HCT116 (cell line): ENCODE data around the gene ARHGAP9. TPM values are rescaled to one million over a fixed set of nuclear protein-coding genes. Genes with fewer than 3 reads are reported as not detected.
"Not testable (repeated sequence)": the region's sequence is repeated elsewhere in the genome, so short reads cannot be mapped to it uniquely, and the experiment has no call there.

Experiments
- ATAC-seq: fragments of 200-7000 bp; cut with Tn5 transposase; 2 replicates; pipeline ENCODE4 v1.9.1; 2020; ENCODE audit warnings: mild to moderate bottlenecking, moderate library complexity
- BruUV-seq: library from RNA; stranded (reverse); fragments of 400-500 nt; replicated peaks from 2 replicates; lab custom pipeline; 2021; lab: Mats Ljungman, UMichigan
- CTCF ChIA-PET: fragments of 300-600 bp; sonication (Branson Sonifier 250); formaldehyde crosslinking; loops from one replicate; lab custom pipeline; 2021; ENCODE audit warnings: antibody characterized with exemption; lab: Charles Lee
- POLR2A ChIA-PET: fragments of 300-600, 350-600 bp; sonication (Branson Sonifier 250); formaldehyde crosslinking; loops from one replicate; lab custom pipeline; 2021; ENCODE audit warnings: antibody characterized with exemption; lab: Charles Lee
- RAD21 ChIA-PET, 2 experiments: fragments of 300-600 bp; sonication (Branson Sonifier 250); formaldehyde crosslinking; loops; one replicate each; lab custom pipeline; 2023; ENCODE audit warnings: low total read pairs in 2 of 2; ENCODE audit not compliant: uncharacterized antibody in 2 of 2, unreplicated experiment in 2 of 2, low non-redundant PET in 1 of 2; lab: Charles Lee
- DNase-seq: peaks from one replicate; pipeline ENCODE4 v3.0.0-alpha.2; 2010; ENCODE audit warnings: low read depth, low spot score
- H2AFZ ChIP-seq: fragments of 200-600 bp; shearing (Covaris generic), sonication (generic); 2 replicates; pipeline ENCODE4 v1.6.1; 2017; ENCODE audit warnings: low read depth, mixed run types, mixed read lengths, antibody characterized with exemption, low read length; ENCODE audit not compliant: poor library complexity, severe bottlenecking
- H3K27ac ChIP-seq: 2 replicates; pipeline ENCODE4 v1.5.1; 2012; ENCODE audit warnings: low read depth, low read length
- H3K27me3 ChIP-seq: fragments of 200-600 bp; sonication (generic); 2 replicates; pipeline ENCODE4 v1.6.1; 2016; ENCODE audit warnings: mixed run types, low read length, mixed read lengths; ENCODE audit not compliant: insufficient read depth
- H3K36me3 ChIP-seq, 2 experiments: fragments of 200-500 bp in 1 of 2; fragments of 200-600 bp in 1 of 2; sonication (Bioruptor generic) in 1 of 2; sonication (generic) in 1 of 2; 2 replicates each; pipeline versions ENCODE4 v1.5.1 to v1.6.1; 2014 to 2016; ENCODE audit warnings: low read length in 2 of 2, inconsistent platforms in 1 of 2, mixed read lengths in 1 of 2, mixed run types in 1 of 2; ENCODE audit not compliant: insufficient read depth in 2 of 2, control insufficient read depth in 1 of 2
- H3K4me1 ChIP-seq, 2 experiments: fragments of 200-600 bp in 1 of 2; sonication (generic) in 1 of 2; 2 replicates each; pipeline versions ENCODE4 v1.5.1 to v1.6.1; 2012 to 2017; ENCODE audit warnings: low read length in 2 of 2, inconsistent platforms in 1 of 2, mild to moderate bottlenecking in 1 of 2, mixed read lengths in 1 of 2, mixed run types in 1 of 2, moderate library complexity in 1 of 2; ENCODE audit not compliant: insufficient read depth in 2 of 2, control insufficient read depth in 1 of 2
- H3K4me2 ChIP-seq: fragments of 200-600 bp; sonication (generic); 2 replicates; pipeline ENCODE4 v1.6.1; 2017; ENCODE audit warnings: mixed run types, low read length, mixed read lengths
- H3K4me3 ChIP-seq, 2 experiments: fragments of 200-600 bp in 1 of 2; sonication (generic) in 1 of 2; replicated peaks in 1 of 2; 2 replicates each; pipeline ENCODE4 v1.5.1; 2011 to 2016; ENCODE audit warnings: low read length in 2 of 2, control low read depth in 1 of 2, low read depth in 1 of 2, mild to moderate bottlenecking in 1 of 2, mixed read lengths in 1 of 2, mixed run types in 1 of 2
- H3K79me2 ChIP-seq: fragments of 200-600 bp; sonication (generic); 2 replicates; pipeline ENCODE4 v1.6.1; 2017; ENCODE audit warnings: mild to moderate bottlenecking, mixed run types, low read length, moderate library complexity, mixed read lengths; ENCODE audit not compliant: insufficient read depth
- H3K9ac ChIP-seq: fragments of 200-600 bp; sonication (generic); 2 replicates; pipeline ENCODE4 v1.6.1; 2016; ENCODE audit warnings: low read length, mixed read lengths
- H3K9me2 ChIP-seq: fragments of 200-600 bp; sonication (generic), shearing (Covaris generic); 2 replicates; pipeline ENCODE4 v1.6.1; 2017; ENCODE audit warnings: mixed run types, mild to moderate bottlenecking, moderate library complexity; ENCODE audit not compliant: insufficient read depth
- H3K9me3 ChIP-seq, 2 experiments: fragments of 200-500 bp in 1 of 2; fragments of 200-600 bp in 1 of 2; sonication (Bioruptor generic) in 1 of 2; sonication (generic) in 1 of 2; 2 replicates each; pipeline ENCODE4 v1.6.1; 2014 to 2017; ENCODE audit warnings: low read length in 2 of 2, mixed read lengths in 2 of 2, inconsistent platforms in 1 of 2, low read depth in 1 of 2, mild to moderate bottlenecking in 1 of 2, mixed run types in 1 of 2, moderate library complexity in 1 of 2; ENCODE audit not compliant: control insufficient read depth in 1 of 2, insufficient read depth in 1 of 2
- H4K20me1 ChIP-seq: fragments of 200-600 bp; sonication (generic), shearing (Covaris generic); 2 replicates; pipeline ENCODE4 v1.6.1; 2017; ENCODE audit warnings: mixed run types, mild to moderate bottlenecking, moderate library complexity; ENCODE audit not compliant: insufficient read depth
- EGR1 ChIP-seq: IDR thresholded peaks from 2 replicates; pipeline ENCODE4 v1.6.1; 2012; ENCODE audit warnings: low read depth
- SIN3A ChIP-seq: IDR thresholded peaks from 2 replicates; pipeline ENCODE4 v1.6.1; 2012; ENCODE audit warnings: low read depth
- SP1 ChIP-seq: IDR thresholded peaks from 2 replicates; pipeline ENCODE4 v1.6.1; 2012; ENCODE audit warnings: low read depth
- SRF ChIP-seq: IDR thresholded peaks from 2 replicates; pipeline ENCODE4 v1.6.1; 2012; ENCODE audit warnings: low read depth
- intact Hi-C: fragments of 100-400 bp; cut with micrococcal nuclease; formaldehyde crosslinking; loops from 2 replicates; pipeline ENCODE4 v1.10.0; 2022
- total RNA-seq: library from RNA; stranded (reverse); gene quantifications from one replicate; pipeline ENCODE4 v1.2.1, GENCODE V29; 2021; ENCODE audit not compliant: unreplicated experiment
- TF ChIP-seq, protein P1 (sequence below): IDR thresholded peaks from 2 replicates; pipeline ENCODE4 v1.6.1; 2012

Gene ARHGAP9
- total RNA-seq, 1 experiment from 2014 or later: 0.84 TPM

DNA sequence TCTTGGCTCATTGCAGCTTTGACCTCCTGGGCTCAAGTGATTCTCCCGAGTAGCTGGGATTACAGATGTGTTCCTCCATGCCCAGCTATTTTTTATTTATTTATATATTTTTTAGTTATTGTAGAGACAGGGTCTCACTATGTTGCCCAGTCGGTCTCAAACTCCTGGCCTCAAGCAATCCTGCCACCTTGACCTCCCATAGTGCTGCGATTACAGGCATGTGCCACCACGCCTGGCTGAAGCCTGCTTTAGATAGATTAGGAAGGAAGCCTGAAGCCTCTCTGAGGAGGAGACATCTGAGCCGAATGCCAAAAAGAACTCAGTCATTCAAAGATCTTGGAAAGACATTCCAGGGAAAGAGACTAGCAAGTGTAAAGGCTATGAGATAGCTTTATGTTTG lies 34.9 kb downstream of the ARHGAP9 start (continued):
- TF ChIP-seq SP1 (no peak), EGR1 (no peak), SIN3A (no peak)
- TF ChIP-seq, protein P1, sequence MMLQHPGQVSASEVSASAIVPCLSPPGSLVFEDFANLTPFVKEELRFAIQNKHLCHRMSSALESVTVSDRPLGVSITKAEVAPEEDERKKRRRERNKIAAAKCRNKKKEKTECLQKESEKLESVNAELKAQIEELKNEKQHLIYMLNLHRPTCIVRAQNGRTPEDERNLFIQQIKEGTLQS: no peak
- TF ChIP-seq, all 23 proteins: peak for 0

DNA sequence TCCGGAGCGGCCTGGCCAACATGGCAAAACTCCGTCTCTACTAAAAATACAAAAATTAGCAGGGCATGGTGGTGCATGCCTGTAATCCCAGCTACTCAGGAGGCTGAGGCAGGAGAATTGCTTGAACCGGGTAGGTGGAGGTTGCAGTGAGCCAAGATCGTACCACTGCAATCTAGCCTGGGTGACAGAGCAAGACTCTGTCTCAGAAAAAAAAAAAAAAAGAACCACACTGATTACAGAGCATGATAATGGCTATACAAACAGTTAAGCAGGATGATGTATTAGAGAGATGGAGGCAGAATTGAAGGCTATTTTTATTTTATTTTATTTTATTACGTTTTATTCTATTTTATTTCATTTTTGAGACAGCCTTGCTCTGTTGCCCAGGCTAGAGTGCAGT lies 35.3 kb downstream of the ARHGAP9 start:
- intact Hi-C loops, H3K27ac ChIP-seq, H3K9me3 ChIP-seq, H3K9ac ChIP-seq, POLR2A ChIA-PET, H3K4me2 ChIP-seq, H3K27me3 ChIP-seq, H3K4me3 ChIP-seq, H3K36me3 ChIP-seq, H4K20me1 ChIP-seq, DNase-seq, BruUV-seq, H3K9me2 ChIP-seq, H3K4me1 ChIP-seq, RAD21 ChIA-PET, H3K79me2 ChIP-seq, ATAC-seq, H2AFZ ChIP-seq: not testable (repeated sequence)
- CTCF ChIA-PET: interaction anchor here (1.4 kb wide), 1 partner anchor 11 kb away, joined by 8 read pairs; the partner anchor contains the start of gene INHBE

DNA sequence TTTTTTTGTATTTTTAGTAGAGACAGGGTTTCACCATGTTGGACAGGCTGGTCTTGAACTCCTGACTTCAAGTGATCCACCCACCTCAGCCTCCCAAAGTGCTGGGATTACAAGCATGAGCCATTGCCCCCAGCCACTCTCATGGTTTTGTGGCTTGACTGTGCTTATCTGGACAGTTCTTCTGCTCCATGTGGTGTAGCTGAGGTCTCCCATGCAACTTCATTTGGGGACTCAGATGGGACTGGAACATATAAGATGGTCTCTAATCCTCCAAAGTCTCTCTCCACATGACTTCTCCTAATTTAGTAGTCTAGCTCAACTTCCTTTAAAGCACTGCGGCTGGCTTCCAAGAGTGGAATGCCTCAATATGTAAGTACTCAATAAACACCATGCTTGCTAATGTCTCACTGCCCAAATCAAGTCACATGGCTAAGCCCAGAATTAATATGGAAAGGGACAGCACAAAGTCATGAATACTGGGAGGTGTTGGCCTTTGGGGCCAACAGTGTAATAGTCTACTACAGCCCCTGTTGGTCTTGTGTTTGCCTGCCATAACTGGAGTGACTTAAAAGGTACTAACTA lies 37.7 kb downstream of the ARHGAP9 start:
- no peak for ATAC-seq
- intact Hi-C loops: no loop called here
- H3K4me3 ChIP-seq: no peak overlapping the region
- no peaks in the 10 kb centered on the region for H3K9me2 ChIP-seq
- H3K27me3 ChIP-seq: no peaks in the 10 kb centered on the region
- no peaks in the 10 kb centered on the region for H3K4me1 ChIP-seq
- H3K36me3 ChIP-seq: no peaks in the 10 kb centered on the region
- H3K79me2 ChIP-seq: no peaks in the 10 kb centered on the region
- DNase-seq: no peak
- no TSS peak for BruUV-seq
- no peak overlapping the region for H2AFZ ChIP-seq
- H3K9me3 ChIP-seq: peaks cover 0 to 8% of the 10 kb centered on the region in 2 experiments; a peak in 1 of 4 replicates
- POLR2A ChIA-PET: no interaction called here
- no peak overlapping the region for H3K27ac ChIP-seq
- H3K4me2 ChIP-seq: no peak overlapping the region
- CTCF ChIA-PET: interaction anchor here (1.4 kb wide), 1 partner anchor 14 kb away, joined by 4 read pairs; the partner anchor contains the start of gene INHBE
- no peak for TF ChIP-seq SRF
- H3K9ac ChIP-seq: no peak overlapping the region
- H4K20me1 ChIP-seq: no peaks in the 10 kb centered on the region
- RAD21 ChIA-PET: no interaction called here

DNA sequence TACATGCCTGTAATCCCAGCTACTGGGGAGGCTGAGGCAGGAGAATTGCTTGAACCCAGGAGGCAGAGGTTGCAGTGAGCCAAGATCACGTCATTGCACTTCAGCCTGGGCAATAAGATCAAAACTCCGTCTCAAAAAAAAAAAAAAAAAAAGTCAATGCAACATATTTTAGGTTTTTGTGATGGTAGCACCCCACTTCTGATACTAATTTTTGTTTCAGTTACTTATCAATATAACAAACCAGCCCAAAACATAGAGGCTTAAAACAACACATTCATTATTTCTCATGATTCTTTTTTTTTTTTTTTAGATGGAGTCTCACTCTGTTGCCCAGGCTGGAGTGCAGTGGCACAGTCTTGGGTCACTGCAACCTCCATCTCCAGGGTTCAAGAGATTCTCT lies 38.3 kb downstream of the ARHGAP9 start:
- CTCF ChIA-PET: interaction anchor here (1.4 kb wide), 1 partner anchor 14 kb away, joined by 4 read pairs; the partner anchor contains the start of gene INHBE
- intact Hi-C loops, POLR2A ChIA-PET: not testable (repeated sequence)

More for the DNA sequence above, 38.3 kb downstream of the ARHGAP9 start:
- H3K9ac ChIP-seq, H3K4me2 ChIP-seq, BruUV-seq, H3K9me3 ChIP-seq, H3K4me1 ChIP-seq, H2AFZ ChIP-seq, H3K27ac ChIP-seq, H3K4me3 ChIP-seq, ATAC-seq, H3K9me2 ChIP-seq, RAD21 ChIA-PET, DNase-seq, H3K36me3 ChIP-seq, H4K20me1 ChIP-seq, H3K27me3 ChIP-seq, H3K79me2 ChIP-seq: not testable (repeated sequence)
